ENCODE data around the gene KIAA2012.

KIAA2012 gene

DNA sequence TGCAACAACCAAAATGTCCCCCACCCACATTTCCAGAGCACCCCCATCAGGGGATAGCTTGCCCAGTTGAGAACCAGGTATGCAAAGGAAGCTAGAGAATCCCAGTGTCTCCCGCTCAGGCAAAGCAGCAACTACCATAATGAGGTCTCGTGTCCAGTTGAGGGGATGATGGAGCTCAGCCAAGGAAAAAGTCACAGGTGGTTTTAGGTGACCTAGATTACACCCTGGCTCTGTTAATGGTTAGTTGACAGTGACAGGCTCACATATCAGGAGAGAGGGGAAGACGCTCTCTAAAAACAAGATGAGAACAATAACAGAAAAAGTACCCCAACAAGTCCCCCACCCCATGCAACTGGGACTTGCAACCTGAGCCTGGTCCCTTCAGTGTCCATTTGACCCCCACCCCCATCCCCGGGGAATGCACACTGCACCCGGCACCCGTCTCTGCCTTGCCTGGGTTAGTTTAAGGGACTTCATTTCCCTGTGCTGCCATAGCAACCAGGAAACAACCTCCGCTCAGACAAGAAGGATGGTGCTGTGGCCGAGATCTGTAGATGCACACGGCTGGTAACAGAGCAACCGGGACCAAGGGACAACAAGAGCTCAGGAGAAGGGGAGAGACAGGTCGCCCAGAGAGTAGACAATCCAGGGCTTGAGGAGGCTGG lies at the start of gene KIAA2012:
Gene KIAA2012 (plus strand): TSS at position 519 of the 665 bp plus-strand sequence. CDS start 373 bp downstream, outside the sequence.
- Histone ChIP-seq H3K4me1 (ENCODE audit: low read length) (no peaks in the 10 kb centered on the region), H3K27ac (ENCODE audit: low read length) (no peak within 1 kb of the TSS), H3K79me2 (ENCODE audit: low read length) (no peaks in the 10 kb centered on the region), H3F3A (ENCODE audit: insufficient read depth, low read length) (no peaks in the 10 kb centered on the region), H3K9ac (ENCODE audit: low read length) (no peak within 1 kb of the TSS), H3K4me3 (ENCODE audit: low read length) (no peak within 1 kb of the TSS), H3K27me3 (replicated peaks; ENCODE audit: insufficient read depth, low read length) (no peaks in the 10 kb centered on the region), H3K36me3 (replicated peaks; ENCODE audit: insufficient read depth, low read length) (no peaks in the 10 kb centered on the region), H4K20me1 (ENCODE audit: insufficient read depth, low read length) (no peaks in the 10 kb centered on the region), H2AFZ (ENCODE audit: low read length) (no peak within 1 kb of the TSS), H3K9me2 (replicated peaks; ENCODE audit: insufficient read depth, low read length) (no peaks in the 10 kb centered on the region), H3K9me3 (replicated peaks; ENCODE audit: insufficient read depth, low read length) (no peaks in the 10 kb centered on the region), H3K4me2 (ENCODE audit: low read depth, low read length) (no peak within 1 kb of the TSS)
- no peak for TF ChIP-seq EZH2 (optimal IDR thresholded peaks at IDR 0.05; ENCODE audit: low read depth, low read length)
- TF ChIP-seq EZH2phosphoT487 (IDR thresholded peaks at IDR 0.05; ENCODE audit: low read length) = no peak
- TF ChIP-seq, protein P1, sequence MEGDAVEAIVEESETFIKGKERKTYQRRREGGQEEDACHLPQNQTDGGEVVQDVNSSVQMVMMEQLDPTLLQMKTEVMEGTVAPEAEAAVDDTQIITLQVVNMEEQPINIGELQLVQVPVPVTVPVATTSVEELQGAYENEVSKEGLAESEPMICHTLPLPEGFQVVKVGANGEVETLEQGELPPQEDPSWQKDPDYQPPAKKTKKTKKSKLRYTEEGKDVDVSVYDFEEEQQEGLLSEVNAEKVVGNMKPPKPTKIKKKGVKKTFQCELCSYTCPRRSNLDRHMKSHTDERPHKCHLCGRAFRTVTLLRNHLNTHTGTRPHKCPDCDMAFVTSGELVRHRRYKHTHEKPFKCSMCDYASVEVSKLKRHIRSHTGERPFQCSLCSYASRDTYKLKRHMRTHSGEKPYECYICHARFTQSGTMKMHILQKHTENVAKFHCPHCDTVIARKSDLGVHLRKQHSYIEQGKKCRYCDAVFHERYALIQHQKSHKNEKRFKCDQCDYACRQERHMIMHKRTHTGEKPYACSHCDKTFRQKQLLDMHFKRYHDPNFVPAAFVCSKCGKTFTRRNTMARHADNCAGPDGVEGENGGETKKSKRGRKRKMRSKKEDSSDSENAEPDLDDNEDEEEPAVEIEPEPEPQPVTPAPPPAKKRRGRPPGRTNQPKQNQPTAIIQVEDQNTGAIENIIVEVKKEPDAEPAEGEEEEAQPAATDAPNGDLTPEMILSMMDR (IDR thresholded peaks at IDR 0.05; ENCODE audit: low read length) = no peak
- DNase-seq = no peak

- TF ChIP-seq EZH2 (optimal IDR thresholded peaks at IDR 0.05; ENCODE audit: low read depth, low read length) = no peak
- TF ChIP-seq EZH2phosphoT487 (IDR thresholded peaks at IDR 0.05; ENCODE audit: low read length) = no peak
- TF ChIP-seq, protein P1 (IDR thresholded peaks at IDR 0.05; ENCODE audit: low read length) = no peak
- H3K9ac ChIP-seq (ENCODE audit: low read length) = no peak overlapping the region
- no peak overlapping the region for H3K4me2 ChIP-seq (ENCODE audit: low read depth, low read length)
- H4K20me1 ChIP-seq (ENCODE audit: insufficient read depth, low read length) = no peaks in the 10 kb centered on the region
- no peaks in the 10 kb centered on the region for H3K36me3 ChIP-seq (replicated peaks; ENCODE audit: insufficient read depth, low read length)
- no peaks in the 10 kb centered on the region for H3K9me2 ChIP-seq (replicated peaks; ENCODE audit: insufficient read depth, low read length)
- H3K4me1 ChIP-seq (ENCODE audit: low read length) = no peaks in the 10 kb centered on the region
- no peak overlapping the region for H3K27ac ChIP-seq (ENCODE audit: low read length)
- no peak for DNase-seq
- H3F3A ChIP-seq (ENCODE audit: insufficient read depth, low read length) = no peaks in the 10 kb centered on the region
- H3K9me3 ChIP-seq (replicated peaks; ENCODE audit: insufficient read depth, low read length) = no peaks in the 10 kb centered on the region
- H3K27me3 ChIP-seq (replicated peaks; ENCODE audit: insufficient read depth, low read length) = no peaks in the 10 kb centered on the region
- H2AFZ ChIP-seq (ENCODE audit: low read length) = no peak overlapping the region
- no peak overlapping the region for H3K4me3 ChIP-seq (ENCODE audit: low read length)
- no peaks in the 10 kb centered on the region for H3K79me2 ChIP-seq (ENCODE audit: low read length)
Observed at GRCh38 chr2:202023904-202024266, 49.2 kb upstream of the KIAA2012 start.

DNA sequence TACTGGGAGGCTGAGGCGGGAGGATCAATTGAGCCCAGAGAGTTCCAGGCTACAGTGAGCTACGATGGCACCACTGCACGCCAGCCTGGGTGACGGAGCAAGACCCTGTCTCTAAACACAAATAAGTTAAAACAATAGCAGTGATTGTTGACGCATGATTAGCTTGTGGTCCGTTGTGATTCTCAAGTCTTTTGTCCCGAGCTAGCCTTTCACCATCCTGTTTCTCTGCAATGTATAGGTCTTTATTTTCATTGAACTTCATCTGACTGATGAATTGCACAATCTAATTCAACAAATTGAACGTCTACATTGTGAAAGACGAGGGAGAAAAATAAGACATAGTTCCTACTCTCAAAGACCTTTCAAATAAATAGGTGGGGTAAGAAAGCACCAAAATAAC lies 48.2 kb upstream of the KIAA2012 start:
- no peak overlapping the region for H3K9ac ChIP-seq (ENCODE audit: low read length)

More for the DNA sequence above, 48.2 kb upstream of the KIAA2012 start:
- Histone ChIP-seq H3K4me1 (ENCODE audit: low read length) (no peaks in the 10 kb centered on the region), H3K9me2 (replicated peaks; ENCODE audit: insufficient read depth, low read length) (no peaks in the 10 kb centered on the region), H3K4me2 (ENCODE audit: low read depth, low read length) (no peak overlapping the region), H3K79me2 (ENCODE audit: low read length) (no peaks in the 10 kb centered on the region), H3F3A (ENCODE audit: insufficient read depth, low read length) (no peaks in the 10 kb centered on the region), H2AFZ (ENCODE audit: low read length) (no peak overlapping the region), H3K4me3 (ENCODE audit: low read length) (no peak overlapping the region), H3K27me3 (replicated peaks; ENCODE audit: insufficient read depth, low read length) (no peaks in the 10 kb centered on the region), H3K36me3 (replicated peaks; ENCODE audit: insufficient read depth, low read length) (no peaks in the 10 kb centered on the region), H3K9me3 (replicated peaks; ENCODE audit: insufficient read depth, low read length) (no peaks in the 10 kb centered on the region), H3K27ac (ENCODE audit: low read length) (no peak overlapping the region), H4K20me1 (ENCODE audit: insufficient read depth, low read length) (no peaks in the 10 kb centered on the region)
- TF ChIP-seq EZH2phosphoT487 (IDR thresholded peaks at IDR 0.05; ENCODE audit: low read length) = no peak
- TF ChIP-seq, protein P1 (IDR thresholded peaks at IDR 0.05; ENCODE audit: low read length) = no peak
- no peak for TF ChIP-seq EZH2 (optimal IDR thresholded peaks at IDR 0.05; ENCODE audit: low read depth, low read length)
- DNase-seq = no peak
